GM12892 (cell line): Measurements from ENCODE around the gene REPIN1.

ENCODE experiments used
- DNase-seq: peaks from one replicate; pipeline ENCODE4 v3.0.0; 2011; ENCODE audit not compliant: insufficient read length
- FAIRE-seq: peaks from 2 replicates; lab custom pipeline; 2011; peaks lifted over from hg19 to GRCh38; lab: Jason Lieb, UNC
- POLR2A ChIP-seq: IDR thresholded peaks from 2 replicates; pipeline ENCODE4 v1.6.1; 2011; ENCODE audit warnings: low read depth, low read length, control low read depth
- POLR2AphosphoS5 ChIP-seq: IDR thresholded peaks from 2 replicates; pipeline ENCODE4 v1.6.1; 2011; ENCODE audit warnings: low read depth, low read length, control low read depth
- TAF1 ChIP-seq: IDR thresholded peaks from 2 replicates; pipeline ENCODE4 v1.6.1; 2011; ENCODE audit warnings: low read depth, mild to moderate bottlenecking, control low read depth, low read length, borderline replicate concordance

The REPIN1 gene

DNA sequence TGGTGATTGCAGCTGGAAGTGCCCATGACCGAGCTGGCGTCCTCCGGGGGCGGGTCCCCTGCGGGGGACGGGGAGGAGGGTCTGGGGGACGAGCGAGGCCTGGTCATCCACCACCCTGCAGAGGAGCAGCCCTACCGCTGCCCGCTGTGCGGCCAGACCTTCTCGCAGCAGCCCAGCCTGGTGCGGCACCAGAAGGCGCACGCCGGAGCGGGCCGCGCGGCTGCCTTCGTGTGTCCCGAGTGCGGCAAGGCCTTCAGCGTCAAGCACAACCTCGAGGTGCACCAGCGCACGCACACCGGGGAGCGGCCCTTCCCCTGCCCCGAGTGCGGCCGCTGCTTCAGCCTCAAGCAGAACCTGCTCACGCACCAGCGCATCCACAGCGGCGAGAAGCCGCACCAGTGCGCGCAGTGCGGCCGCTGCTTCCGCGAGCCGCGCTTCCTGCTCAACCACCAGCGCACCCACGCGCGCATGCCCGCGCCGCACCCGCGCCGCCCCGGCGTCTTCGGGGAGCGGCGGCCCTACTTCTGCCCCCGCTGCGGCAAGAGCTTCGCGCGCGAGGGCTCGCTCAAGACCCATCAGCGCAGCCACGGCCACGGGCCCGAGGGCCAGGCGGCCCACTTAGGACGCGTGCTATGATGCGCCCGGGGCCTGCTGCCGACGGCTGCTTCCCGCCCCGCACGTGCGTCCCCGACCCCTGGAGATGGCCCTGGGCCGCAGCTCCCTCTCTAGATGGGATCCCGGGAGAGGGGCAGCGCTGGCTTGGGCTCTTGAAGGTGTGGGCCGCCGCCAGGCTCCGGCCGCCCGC, 39.2 kb downstream of the REPIN1 start:
- DNase-seq: no peak
- TF ChIP-seq POLR2A (no peak), TAF1 (no peak)
- no peak for FAIRE-seq

- DNase-seq (no peak), FAIRE-seq (no peak)
- TF ChIP-seq POLR2AphosphoS5: no peak
- TF ChIP-seq POLR2A: no peak
- no peak for TF ChIP-seq TAF1
Measured at GRCh38 chr7:150408393-150409299, 40.0 kb downstream of the REPIN1 start.

DNA sequence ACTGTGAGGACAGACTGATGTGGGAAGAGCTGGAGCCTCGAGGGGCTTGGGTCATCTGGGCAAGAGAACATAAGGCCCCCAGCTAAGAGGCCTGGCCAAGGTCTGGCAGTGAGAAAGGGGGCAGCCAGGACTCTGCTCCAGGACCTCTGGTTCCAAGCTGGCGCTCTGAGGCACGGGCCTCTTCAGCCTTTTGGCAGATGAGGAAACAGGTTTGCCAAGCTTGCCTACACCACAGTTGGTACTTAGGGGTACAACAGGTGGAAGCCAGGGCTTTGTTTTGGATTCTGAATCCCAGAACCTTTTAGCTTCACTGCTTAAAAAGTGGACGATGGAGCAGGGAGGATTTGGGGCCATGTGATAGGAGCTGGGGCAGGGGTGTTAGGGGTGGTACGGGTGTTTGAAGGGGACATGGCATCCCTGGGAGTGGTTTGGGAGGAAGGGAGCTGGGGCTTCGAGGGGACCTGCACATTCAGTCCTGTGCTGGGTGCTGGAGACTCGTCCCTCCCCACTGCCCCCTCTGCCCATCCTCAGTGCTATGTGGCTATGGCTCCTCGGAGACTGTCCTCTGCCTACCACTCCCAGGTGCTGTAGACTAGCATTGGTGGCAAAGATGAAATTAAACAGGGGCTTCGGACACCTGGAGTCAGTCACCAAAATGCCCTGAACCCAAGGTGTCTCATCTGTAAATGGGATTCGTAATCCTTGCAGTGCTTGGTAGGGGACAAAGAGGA, 40.8 kb downstream of the REPIN1 start:
- TF ChIP-seq POLR2A (no peak), TAF1 (no peak), POLR2AphosphoS5 (no peak)

GRCh38 chr7:150410131-150410530, 41.5 kb downstream of the REPIN1 start:
- DNase-seq (no peak), FAIRE-seq (no peak)
- TF ChIP-seq TAF1 (no peak), POLR2AphosphoS5 (no peak), POLR2A (no peak)

More for the DNA sequence above, 40.8 kb downstream of the REPIN1 start:
- FAIRE-seq (no peak), DNase-seq (no peak)

DNA sequence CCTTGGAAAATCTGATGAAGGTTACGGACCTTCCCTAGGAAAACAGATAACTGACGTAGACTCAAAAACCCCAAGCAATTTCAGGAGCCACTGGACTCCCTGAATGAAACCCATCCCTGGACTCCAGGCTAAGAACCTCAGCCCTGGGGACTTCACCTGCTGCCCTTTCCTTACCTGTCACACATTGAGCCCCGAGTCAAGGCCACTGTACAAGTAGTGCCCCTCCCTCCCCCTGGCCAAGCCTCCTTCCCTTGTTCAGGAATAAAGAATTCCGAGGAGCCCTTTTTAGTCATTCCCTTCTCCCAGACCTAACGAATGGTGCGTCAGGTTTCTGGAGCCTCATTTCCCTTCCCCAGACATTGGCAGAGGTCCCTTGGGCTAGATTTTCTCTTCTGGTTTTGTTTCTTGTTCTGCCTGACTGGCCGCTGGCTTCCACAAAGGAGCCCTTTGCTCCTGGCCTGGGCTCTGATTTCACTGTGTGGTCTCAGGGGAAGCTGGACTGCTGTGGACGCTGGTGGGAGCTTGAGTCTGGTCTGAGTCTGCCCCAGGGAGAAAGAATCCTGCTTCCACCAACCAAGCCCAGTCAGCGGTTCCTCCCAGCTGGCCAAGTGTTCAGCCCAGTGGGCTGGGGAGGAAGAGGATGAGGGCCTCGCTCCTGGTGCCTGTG, 42.2 kb downstream of the REPIN1 start:
- FAIRE-seq (no peak), DNase-seq (no peak)

GRCh38 chr7:150411606-150412005, 43.0 kb downstream of the REPIN1 start:
- FAIRE-seq (no peak), DNase-seq (no peak)
- TF ChIP-seq TAF1 (no peak), POLR2A (no peak), POLR2AphosphoS5 (no peak)

More for the DNA sequence above, 42.2 kb downstream of the REPIN1 start:
- TF ChIP-seq POLR2A (no peak), POLR2AphosphoS5 (no peak), TAF1 (no peak)

GRCh38 chr7:150412016-150412415, 43.4 kb downstream of the REPIN1 start:
- DNase-seq: no peak
- no peak for TF ChIP-seq POLR2A
- TF ChIP-seq TAF1: no peak
- TF ChIP-seq POLR2AphosphoS5: no peak
- FAIRE-seq: no peak

DNA sequence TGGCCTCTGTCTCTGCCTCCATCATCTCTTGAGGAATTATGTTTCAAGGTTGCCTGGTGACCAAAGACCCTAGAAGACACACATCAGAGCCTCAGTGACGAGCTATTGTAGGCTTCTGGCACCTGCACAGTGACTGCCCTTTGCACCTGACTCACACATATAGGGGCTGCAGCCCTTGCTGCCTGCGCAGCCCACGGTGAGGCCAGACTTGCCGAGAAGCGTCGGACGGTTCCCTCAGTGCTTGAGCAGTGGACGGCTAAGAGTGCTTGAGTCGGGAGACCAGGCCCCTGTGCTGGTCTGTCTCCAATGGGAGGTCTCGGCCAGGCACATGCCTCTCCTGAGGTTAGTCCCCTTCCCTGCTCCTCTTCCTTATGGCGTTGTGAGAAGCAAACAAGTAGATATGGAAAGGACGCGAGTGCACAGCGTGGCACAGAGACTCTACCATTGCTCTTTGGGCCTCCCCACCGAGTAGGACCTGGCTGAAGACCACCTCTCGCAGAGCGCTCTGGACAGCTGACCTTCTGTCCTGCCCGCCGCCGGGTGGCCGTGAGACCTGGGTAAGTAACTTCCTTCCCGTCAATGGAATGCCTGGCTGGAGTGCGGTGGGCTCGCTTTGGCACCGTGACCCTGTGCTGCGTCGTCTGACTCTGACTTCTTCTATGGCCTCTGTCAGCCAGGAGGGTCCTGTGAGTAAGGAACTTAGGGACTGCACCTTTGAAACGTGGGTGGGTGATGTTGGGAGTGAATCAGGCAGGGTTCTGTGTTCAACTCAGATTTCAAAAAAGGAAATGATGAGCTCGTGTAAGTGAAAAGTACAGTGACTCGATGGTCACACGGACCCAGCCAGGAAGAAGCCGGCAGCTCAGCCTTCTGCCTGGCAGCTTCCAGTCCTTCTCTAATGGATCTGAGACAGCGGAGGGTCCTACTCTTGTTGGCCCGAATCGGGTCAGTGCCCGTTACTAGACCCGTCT, 44.2 kb downstream of the REPIN1 start:
- TF ChIP-seq POLR2A: no peak
- TF ChIP-seq POLR2AphosphoS5: no peak
- TF ChIP-seq TAF1: no peak
- DNase-seq (no peak), FAIRE-seq (no peak)

- TF ChIP-seq TAF1: no peak
- no peak for TF ChIP-seq POLR2A
- no peak for TF ChIP-seq POLR2AphosphoS5
- DNase-seq (no peak), FAIRE-seq (no peak)
Measured at GRCh38 chr7:150413640-150414081, 45.0 kb downstream of the REPIN1 start.
